T47D (cell line): ENCODE data around the gene C2orf42.
"Not testable (repeated sequence)": the region's sequence is repeated elsewhere in the genome, so short reads cannot be mapped to it uniquely, and the experiment has no call there.

Source experiments
- DNase-seq, 2 experiments: peaks; one replicate each; pipeline versions ENCODE4 v3.0.0 to v3.0.0-alpha.2; 2011 to 2012; ENCODE audit warnings: low read depth in 1 of 2, low spot score in 1 of 2
- JUND ChIP-seq: IDR thresholded peaks from 2 replicates; pipeline ENCODE4 v1.6.1; 2012; ENCODE audit warnings: low read depth
- in situ Hi-C: cut with HindIII; loops from 2 replicates; pipeline ENCODE4 v1.10.0; 2016; ENCODE audit warnings: low sequenced_read_pairs, low pct_unique_long_range_greater_than_20kb

Gene C2orf42

GRCh38 chr2:70133127-70133452, 57.7 kb downstream of the C2orf42 start:
- no peak for DNase-seq
- in situ Hi-C loops, result no loop called here
- TF ChIP-seq JUND, result no peak

- TF ChIP-seq JUND, result no peak
- in situ Hi-C loops, result no loop called here
- DNase-seq, result peak; percentile 55 to 89
These were observed 58.3 kb downstream of the C2orf42 start for GRCh38 chr2:70132244-70133126.

GRCh38 chr2:70131344-70132143, 59.3 kb downstream of the C2orf42 start:
- in situ Hi-C loops, DNase-seq: not testable (repeated sequence)

- no peak for TF ChIP-seq JUND
- in situ Hi-C loops, result no loop called here
- DNase-seq, result no peak
These were observed 62.8 kb downstream of the C2orf42 start for GRCh38 chr2:70128005-70128404.

GRCh38 chr2:70126413-70126812, 64.4 kb downstream of the C2orf42 start:
- in situ Hi-C loops, result no loop called here
- no peak for TF ChIP-seq JUND
- no peak for DNase-seq

GRCh38 chr2:70125498-70125898, 65.3 kb downstream of the C2orf42 start:
- in situ Hi-C loops, result no loop called here
- DNase-seq, result no peak
- no peak for TF ChIP-seq JUND

GRCh38 chr2:70124983-70125480, 65.8 kb downstream of the C2orf42 start:
- peak in 1 of 2 experiments; percentile 58 for DNase-seq
- in situ Hi-C loops, result no loop called here
- no peak for TF ChIP-seq JUND

- DNase-seq, result no peak
- in situ Hi-C loops, result no loop called here
- no peak for TF ChIP-seq JUND
These were observed 67.0 kb downstream of the C2orf42 start for GRCh38 chr2:70123829-70124116.

GRCh38 chr2:70123051-70123828, 67.6 kb downstream of the C2orf42 start:
- no peak for TF ChIP-seq JUND
- peak in 1 of 2 experiments; percentile 78 for DNase-seq
- in situ Hi-C loops, result no loop called here

- in situ Hi-C loops, result no loop called here
- TF ChIP-seq JUND, result no peak
- no peak for DNase-seq
These were observed 68.3 kb downstream of the C2orf42 start for GRCh38 chr2:70122470-70122869.

GRCh38 chr2:70121627-70122372, 69.0 kb downstream of the C2orf42 start:
- in situ Hi-C loops, result no loop called here
- TF ChIP-seq JUND, result no peak
- no peak for DNase-seq
